Measurements from ENCODE around the gene FAU.
"Not testable (repeated sequence)": the region's sequence is repeated elsewhere in the genome, so short reads cannot be mapped to it uniquely, and the experiment has no call there.

Gene FAU

DNA sequence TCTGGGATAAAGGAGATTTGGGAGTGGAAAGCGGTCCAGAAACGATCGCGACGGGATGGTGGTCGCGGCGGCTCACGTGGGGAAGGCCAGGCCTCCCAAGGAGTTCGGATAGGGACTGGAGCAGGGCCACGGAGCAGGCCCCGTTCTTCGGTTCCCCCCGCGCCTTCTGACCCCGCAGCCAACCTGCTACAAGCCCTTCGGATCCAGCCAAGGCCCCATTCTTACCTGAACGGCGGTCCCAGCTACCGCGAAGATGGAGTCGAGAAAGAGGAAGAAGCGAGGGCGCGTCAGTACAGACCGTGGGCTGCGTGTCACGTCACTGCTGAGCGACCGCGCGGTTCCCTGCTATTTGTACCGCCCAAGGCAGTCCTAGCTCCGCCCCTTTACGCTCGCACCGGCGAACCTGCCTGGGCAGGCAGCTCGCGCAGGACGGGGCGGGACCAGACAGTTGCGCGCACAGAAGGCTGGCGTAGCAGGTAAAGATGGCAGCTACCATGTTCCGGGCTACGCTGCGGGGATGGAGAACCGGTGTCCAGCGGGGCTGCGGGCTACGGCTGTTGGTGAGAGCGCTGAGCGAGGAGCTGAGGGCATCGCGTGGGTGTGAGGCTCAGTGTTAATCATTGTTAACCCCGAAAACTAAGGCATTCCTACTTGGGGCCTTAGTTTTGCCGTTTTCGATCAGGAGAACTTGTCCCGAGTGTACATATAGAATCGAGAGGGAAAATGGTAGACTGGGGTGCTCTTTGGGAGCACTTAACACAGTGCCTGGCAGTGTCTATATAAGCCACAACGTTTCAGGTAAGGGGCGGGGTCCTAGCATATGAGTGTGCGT, at the start of gene FAU, which contains the start of gene MRPL49:
Gene FAU (minus strand): TSS at position 270 of the 832 bp plus-strand sequence. CDS start 321 bp downstream, outside the sequence.
Gene MRPL49 (plus strand): TSS at position 457 of the 832 bp plus-strand sequence. CDS start 26 bp downstream, at position 483.
- DNase-seq (ENCODE audit: low read depth in 2 of 2): peak; percentile 97 to 99

DNA sequence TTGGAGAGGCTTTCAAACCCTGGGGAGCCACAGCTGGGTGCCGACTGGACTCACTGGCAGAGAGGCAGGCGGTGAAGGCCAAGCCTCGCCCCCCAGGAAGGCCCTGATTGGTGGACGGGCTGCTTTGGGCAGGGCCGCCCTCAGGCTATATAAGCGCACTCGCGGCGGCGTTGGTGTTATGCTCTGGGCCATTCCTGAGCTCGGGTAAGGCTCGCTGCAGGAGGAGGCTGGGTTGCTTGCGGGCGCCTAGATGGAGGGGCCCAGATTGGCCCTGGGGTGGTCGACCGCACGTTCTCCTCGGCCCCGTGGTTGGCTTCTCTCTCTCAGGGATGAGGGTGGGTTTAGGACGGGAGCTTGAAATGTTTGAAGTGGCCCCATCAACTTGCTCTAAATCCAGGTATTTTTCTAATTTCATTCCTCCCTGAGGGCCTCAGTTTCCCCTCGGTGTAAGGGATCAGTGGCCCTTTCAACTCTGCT, 48.2 kb upstream of the FAU start, which contains the start of gene SPDYC:
Gene SPDYC (plus strand): TSS at position 176 of the 477 bp plus-strand sequence. CDS start 1,125 bp downstream, outside the sequence.
- DNase-seq (ENCODE audit: low read depth in 2 of 2): no peak

DNA sequence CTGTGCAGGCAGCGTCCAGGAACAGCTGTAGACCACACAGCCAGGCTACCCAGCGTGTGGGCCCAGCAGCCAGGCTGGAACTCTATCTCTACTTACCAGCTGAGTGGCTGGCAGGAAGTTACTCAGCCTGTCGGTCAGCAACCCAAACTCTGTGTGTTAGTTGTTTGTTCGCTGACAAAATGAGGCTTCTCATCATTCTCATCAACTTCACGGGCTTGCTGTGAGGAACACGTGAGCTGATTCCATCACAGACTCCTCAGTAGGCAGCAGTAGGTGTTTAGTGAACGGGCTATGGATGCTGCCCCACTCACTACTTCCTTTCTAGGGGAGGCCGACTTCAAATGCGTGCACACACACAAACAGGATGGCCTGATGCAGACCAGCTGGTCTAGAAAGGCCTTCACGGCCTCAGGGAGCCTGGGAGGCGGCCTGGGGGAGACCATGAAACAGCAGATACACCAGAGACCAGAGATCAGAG, 47.3 kb upstream of the FAU start:
- DNase-seq (ENCODE audit: low read depth in 2 of 2): no peak

DNA sequence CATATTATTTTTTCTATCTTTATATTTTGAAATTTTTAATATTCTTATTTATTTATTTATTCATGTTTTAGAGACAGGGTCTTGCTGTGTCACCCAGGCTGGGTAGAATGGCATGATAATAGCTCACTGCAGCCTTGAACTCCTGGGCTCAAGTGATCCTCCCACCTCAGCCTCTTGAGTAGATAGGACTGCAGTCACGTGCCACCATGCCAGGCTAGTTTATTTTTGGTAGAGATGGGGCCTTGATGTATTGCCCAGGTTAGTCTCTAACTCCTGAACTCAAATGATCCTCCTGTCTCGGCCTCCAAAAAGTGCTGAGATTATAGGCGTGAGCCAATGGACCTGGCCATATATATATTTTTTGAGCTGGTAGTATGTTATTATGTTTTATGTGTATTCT, 45.7 kb upstream of the FAU start:
- no peak for DNase-seq (ENCODE audit: low read depth in 2 of 2)

- no peak for DNase-seq (ENCODE audit: low read depth in 2 of 2)
Measured at GRCh38 chr11:65166893-65167292, 45.0 kb upstream of the FAU start.

GRCh38 chr11:65165410-65166317, 43.7 kb upstream of the FAU start:
- DNase-seq (ENCODE audit: low read depth in 2 of 2): no peak

GRCh38 chr11:65163684-65164083, 41.8 kb upstream of the FAU start:
- DNase-seq (ENCODE audit: low read depth in 2 of 2): no peak

DNA sequence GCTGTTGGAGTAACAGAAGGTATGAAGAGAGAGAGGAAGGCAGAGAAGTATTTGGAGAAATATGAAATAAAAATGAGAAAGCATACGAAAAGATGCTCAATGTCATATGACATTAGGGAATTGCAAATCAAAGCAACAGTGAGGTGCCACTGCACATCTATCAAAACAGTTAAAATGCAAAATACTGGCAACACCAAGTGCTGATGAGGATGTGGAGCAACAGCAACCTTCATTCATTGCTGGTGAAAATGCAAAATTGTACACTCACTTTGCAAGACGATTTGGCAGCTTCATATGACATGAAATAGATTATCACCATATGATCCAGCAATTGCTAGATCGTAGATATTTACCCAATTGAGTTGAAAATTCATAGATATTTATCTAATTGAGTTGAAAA, 38.7 kb upstream of the FAU start:
- no peak for DNase-seq (ENCODE audit: low read depth in 2 of 2)

DNA sequence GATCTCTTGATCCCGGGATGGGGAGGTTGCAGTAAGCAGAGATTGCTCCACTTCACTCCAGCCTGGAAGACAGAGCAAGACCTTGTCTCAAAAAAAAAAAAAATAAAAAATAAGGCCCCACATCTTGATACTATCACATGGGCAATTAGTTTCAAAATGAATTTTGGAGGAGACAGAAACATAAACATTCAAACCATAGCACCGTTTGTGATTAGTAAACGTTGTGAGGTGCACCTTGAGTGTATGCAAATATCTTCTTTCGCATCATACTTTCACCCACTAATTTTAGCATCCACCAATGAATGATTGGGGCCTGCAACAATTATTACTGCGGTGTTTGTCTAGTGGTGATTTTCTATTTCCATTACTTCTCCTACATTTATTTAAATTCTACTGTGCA, 37.1 kb upstream of the FAU start:
- no peak for DNase-seq (ENCODE audit: low read depth in 2 of 2)

GRCh38 chr11:65157336-65157735, 35.4 kb upstream of the FAU start:
- no peak for DNase-seq (ENCODE audit: low read depth in 2 of 2)

DNA sequence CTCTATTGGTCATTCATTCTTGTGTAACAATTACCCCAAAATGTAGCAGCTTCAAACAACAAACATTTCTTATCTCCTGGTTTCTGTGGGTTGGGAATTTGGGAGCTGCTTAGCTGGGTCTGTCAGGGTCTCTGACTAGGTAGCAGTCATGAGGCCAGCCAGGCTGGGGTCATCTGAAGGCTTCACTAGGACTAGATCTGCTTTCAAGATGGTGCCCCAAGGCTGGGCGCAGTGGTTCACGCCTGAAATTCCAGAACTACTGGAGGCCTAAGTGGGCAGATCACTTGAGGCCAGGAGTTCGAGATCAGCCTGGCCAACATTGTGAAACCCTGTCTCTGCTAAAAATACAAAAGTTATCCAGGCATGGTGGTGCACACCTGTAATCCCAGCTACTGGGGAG, 35.0 kb upstream of the FAU start:
- no peak for DNase-seq (ENCODE audit: low read depth in 2 of 2)

GRCh38 chr11:65156256-65156655, 34.3 kb upstream of the FAU start:
- DNase-seq (ENCODE audit: low read depth in 2 of 2): no peak

- DNase-seq (ENCODE audit: low read depth in 2 of 2): no peak
Measured at GRCh38 chr11:65152122-65152521, 30.2 kb upstream of the FAU start.

- DNase-seq (ENCODE audit: low read depth in 2 of 2): no peak
Measured at GRCh38 chr11:65151331-65151899, 29.5 kb upstream of the FAU start.

DNA sequence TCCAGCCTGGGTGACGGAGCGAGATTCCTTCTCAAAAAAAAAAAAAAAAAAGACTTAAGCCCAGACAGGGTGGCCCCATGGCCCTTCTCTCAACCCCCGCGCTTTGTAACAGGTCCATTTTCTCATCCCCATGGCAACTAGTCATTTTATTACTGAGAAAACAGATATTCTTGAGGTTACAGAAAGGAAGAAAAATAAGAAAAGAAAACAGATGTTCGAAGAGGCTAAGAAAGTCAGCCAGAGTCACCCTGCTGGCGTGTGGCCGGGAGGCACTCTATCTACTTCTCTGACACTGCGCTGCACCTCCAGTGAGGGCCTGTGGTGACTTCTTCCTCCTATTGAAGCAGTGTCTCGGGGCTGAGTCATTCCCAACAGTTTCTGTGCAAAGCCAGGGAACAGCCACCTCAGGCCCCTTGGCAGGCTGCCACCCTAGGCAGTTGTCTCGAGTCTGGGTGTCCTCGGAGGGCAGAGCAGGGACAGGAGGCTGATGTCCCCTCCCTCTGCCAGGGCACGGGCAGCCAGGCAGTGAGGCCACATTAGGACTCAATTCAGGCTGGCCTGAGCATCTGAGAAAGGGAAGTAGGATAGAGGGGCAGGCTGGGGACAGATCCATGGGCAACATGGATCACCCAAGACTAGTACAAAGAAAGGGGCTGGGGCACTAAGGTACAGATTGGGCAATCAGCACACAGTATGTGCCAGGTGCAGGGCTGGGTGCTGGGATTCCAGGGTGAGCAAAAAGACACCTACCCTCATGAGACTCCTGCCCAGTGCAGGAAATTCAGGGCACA, 28.8 kb upstream of the FAU start:
- DNase-seq (ENCODE audit: low read depth in 2 of 2): no peak

GRCh38 chr11:65150131-65150508, 28.2 kb upstream of the FAU start:
- DNase-seq (ENCODE audit: low read depth in 2 of 2): not testable (repeated sequence)

- no peak for DNase-seq (ENCODE audit: low read depth in 2 of 2)
Measured at GRCh38 chr11:65148657-65149056, 26.7 kb upstream of the FAU start.

- no peak for DNase-seq (ENCODE audit: low read depth in 2 of 2)
Measured at GRCh38 chr11:65147352-65148075, 25.6 kb upstream of the FAU start.

GRCh38 chr11:65141896-65142494, 20.1 kb upstream of the FAU start:
- DNase-seq (ENCODE audit: low read depth in 2 of 2): no peak

DNA sequence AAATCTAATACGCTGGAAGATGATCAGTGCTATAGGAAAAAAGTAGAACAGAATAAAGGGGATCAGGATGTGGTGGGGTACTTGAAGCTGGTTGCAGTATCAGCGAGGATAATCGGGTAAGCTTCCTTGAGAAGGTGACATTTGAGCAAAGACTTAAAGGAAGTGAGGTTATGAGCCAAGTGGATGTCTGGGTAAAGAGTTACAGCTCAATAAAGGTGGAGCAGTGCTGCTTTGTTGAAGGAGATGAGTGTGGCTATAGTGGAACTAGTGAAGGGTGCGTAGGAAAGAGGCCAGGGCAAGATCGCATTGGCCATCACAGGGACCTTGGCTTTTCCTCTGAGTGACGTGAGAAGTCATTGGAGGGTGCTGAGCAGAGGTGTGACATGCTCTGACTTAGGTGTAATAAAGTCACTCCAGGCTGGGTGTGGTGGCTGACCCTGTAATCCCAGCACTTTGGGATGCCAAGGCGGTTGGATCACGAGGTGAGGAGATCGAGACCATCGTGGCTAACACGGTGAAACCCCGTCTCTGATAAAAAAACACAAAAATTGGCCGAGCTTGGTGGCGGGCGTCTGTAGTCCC, 14.7 kb upstream of the FAU start:
- no peak for DNase-seq (ENCODE audit: low read depth in 2 of 2)

All from stimulated activated CD8-positive, alpha-beta memory T cell treated with anti-CD3 and anti-CD28 coated beads, Interleukin-7, amount 100 ng/mL, for 4 hours (primary cell).